ENCODE results near the gene PCDHGA5. TPM values are rescaled to one million over a fixed set of nuclear protein-coding genes. Genes with fewer than 3 reads are reported as not detected.
"Not testable (repeated sequence)": the region's sequence is repeated elsewhere in the genome, so short reads cannot be mapped to it uniquely, and the experiment has no call there.

The PCDHGA5 gene
- total RNA-seq, 1 donor from 2014 or later, result 8.6 TPM

GRCh38 chr5:141392429-141393198 is 28.7 kb downstream of the PCDHGA5 start, which contains the start of gene PCDHGA8:
TSS of gene PCDHGA8 (plus strand) at chr5:141392633. CDS start at chr5:141392814, 181 bp downstream.
- no peak for TF ChIP-seq POLR2A (IDR thresholded peaks at IDR 0.05)
- TF ChIP-seq CTCF (IDR thresholded peaks at IDR 0.05), result no peak
- no peak for TF ChIP-seq POLR2AphosphoS5 (IDR thresholded peaks at IDR 0.05; ENCODE audit: insufficient read depth in 1 of 2, low read depth in 1 of 2)
- H3K4me1 ChIP-seq, result no peaks in the 10 kb centered on the region
- H3K36me3 ChIP-seq, result peaks cover 0 to 9% of the 10 kb centered on the region in 2 donors
- peaks cover 74% of the 10 kb centered on the region for H3K9me3 ChIP-seq
- DNase-seq (ENCODE audit: extremely low spot score in 2 of 2), result no peak
- intact Hi-C loops (cut with DNase I), result no loop called here
- H3K27me3 ChIP-seq, result no peaks in the 10 kb centered on the region
- H3K27ac ChIP-seq, result no peak within 1 kb of the TSS
- H3K4me3 ChIP-seq, result no peak within 1 kb of the TSS

GRCh38 chr5:141393267-141393666 is 29.3 kb downstream of the PCDHGA5 start:
- H3K4me1 ChIP-seq, result no peaks in the 10 kb centered on the region
- no peak for DNase-seq (ENCODE audit: extremely low spot score in 2 of 2)
- H3K27me3 ChIP-seq, result no peaks in the 10 kb centered on the region
- no peak overlapping the region for H3K27ac ChIP-seq
- no peak for TF ChIP-seq POLR2AphosphoS5 (IDR thresholded peaks at IDR 0.05; ENCODE audit: insufficient read depth in 1 of 2, low read depth in 1 of 2)
- no peak for TF ChIP-seq POLR2A (IDR thresholded peaks at IDR 0.05)
- TF ChIP-seq CTCF (IDR thresholded peaks at IDR 0.05), result no peak
- peaks cover 0 to 9% of the 10 kb centered on the region in 2 donors for H3K36me3 ChIP-seq
- H3K4me3 ChIP-seq, result no peak overlapping the region
- peaks cover 75% of the 10 kb centered on the region for H3K9me3 ChIP-seq
- intact Hi-C loops (cut with DNase I), result no loop called here

DNA sequence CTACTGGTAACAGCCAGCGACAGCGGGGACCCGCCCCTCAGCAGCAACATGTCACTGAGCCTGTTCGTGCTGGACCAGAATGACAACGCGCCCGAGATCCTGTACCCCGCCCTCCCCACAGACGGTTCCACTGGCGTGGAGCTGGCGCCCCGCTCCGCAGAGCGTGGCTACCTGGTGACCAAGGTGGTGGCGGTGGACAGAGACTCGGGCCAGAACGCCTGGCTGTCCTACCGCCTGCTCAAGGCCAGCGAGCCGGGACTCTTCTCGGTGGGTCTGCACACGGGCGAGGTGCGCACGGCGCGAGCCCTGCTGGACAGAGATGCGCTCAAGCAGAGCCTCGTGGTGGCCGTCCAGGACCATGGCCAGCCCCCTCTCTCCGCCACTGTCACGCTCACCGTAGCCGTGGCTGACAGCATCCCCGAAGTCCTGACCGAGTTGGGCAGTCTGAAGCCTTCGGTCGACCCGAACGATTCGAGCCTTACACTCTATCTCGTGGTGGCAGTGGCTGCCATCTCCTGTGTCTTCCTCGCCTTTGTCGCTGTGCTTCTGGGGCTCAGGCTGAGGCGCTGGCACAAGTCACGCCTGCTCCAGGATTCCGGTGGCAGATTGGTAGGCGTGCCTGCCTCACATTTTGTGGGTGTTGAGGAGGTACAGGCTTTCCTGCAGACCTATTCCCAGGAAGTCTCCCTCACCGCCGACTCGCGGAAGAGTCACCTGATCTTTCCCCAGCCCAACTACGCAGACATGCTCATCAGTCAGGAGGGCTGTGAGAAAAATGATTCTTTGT is 30.6 kb downstream of the PCDHGA5 start:
- peaks cover 74% of the 10 kb centered on the region for H3K9me3 ChIP-seq
- DNase-seq (ENCODE audit: extremely low spot score in 2 of 2); H3K4me3 ChIP-seq; intact Hi-C loops (cut with DNase I); H3K27ac ChIP-seq; H3K27me3 ChIP-seq; H3K4me1 ChIP-seq: not testable (repeated sequence)
- H3K36me3 ChIP-seq, result peaks cover 0 to 20% of the 10 kb centered on the region in 2 donors

DNA sequence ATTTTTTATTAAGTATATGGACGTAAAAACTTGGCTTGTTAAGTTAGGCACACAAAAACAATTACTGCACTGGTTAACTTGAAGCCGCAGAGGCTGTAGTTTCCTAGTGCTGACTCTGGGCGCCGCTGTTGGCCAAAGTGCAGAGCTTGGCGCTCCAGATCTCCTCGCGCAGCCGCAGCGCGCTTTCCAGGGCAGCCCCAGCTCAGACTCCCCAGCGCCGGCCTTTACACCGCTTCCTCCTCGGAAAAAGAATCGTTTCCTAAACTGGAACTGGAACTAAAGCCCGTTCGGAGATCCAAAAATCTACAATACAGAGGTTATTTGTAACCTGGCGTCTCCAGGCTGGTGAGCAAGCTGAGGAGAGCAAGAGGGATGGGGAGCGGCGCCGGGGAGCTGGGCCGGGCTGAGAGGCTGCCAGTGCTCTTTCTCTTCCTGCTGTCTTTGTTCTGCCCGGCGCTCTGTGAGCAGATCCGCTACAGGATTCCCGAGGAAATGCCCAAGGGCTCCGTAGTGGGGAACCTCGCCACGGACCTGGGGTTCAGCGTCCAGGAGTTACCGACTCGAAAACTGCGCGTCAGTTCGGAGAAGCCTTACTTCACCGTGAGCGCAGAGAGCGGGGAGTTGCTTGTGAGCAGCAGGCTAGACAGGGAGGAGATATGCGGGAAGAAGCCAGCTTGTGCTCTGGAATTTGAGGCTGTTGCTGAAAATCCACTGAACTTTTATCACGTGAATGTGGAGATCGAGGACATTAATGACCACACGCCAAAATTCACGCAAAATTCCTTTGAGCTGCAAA is 34.0 kb downstream of the PCDHGA5 start, which contains the start of gene PCDHGB5:
Gene PCDHGB5 (plus strand): TSS at position 192 of the 796 bp plus-strand sequence. CDS start 181 bp downstream, at position 373.
- H3K27ac ChIP-seq; H3K4me1 ChIP-seq; intact Hi-C loops (cut with DNase I); DNase-seq (ENCODE audit: extremely low spot score in 2 of 2); H3K27me3 ChIP-seq: not testable (repeated sequence)
- peak in 2 of 3 experiments; percentile 10 to 24 for TF ChIP-seq CTCF (IDR thresholded peaks at IDR 0.05)
- Histone ChIP-seq H3K36me3 (peaks cover 0 to 21% of the 10 kb centered on the region in 2 donors), H3K9me3 (peaks cover 70% of the 10 kb centered on the region), H3K4me3 (peak within 1 kb of the TSS in 1 of 2 donors; percentile 19)

GRCh38 chr5:141398608-141399007 is 34.6 kb downstream of the PCDHGA5 start:
- DNase-seq (ENCODE audit: extremely low spot score in 2 of 2), result no peak
- peaks cover 70% of the 10 kb centered on the region for H3K9me3 ChIP-seq
- H3K4me1 ChIP-seq, result no peaks in the 10 kb centered on the region
- intact Hi-C loops (cut with DNase I), result no loop called here
- no peaks in the 10 kb centered on the region for H3K27me3 ChIP-seq
- TF ChIP-seq POLR2A (IDR thresholded peaks at IDR 0.05), result no peak
- no peak for TF ChIP-seq POLR2AphosphoS5 (IDR thresholded peaks at IDR 0.05; ENCODE audit: insufficient read depth in 1 of 2, low read depth in 1 of 2)
- TF ChIP-seq CTCF (IDR thresholded peaks at IDR 0.05), result no peak
- no peak overlapping the region for H3K27ac ChIP-seq
- H3K36me3 ChIP-seq, result peaks cover 0 to 20% of the 10 kb centered on the region in 2 donors
- no peak overlapping the region for H3K4me3 ChIP-seq

All from vagina (tissue), 2 donors.